GM08714 (cell line): ENCODE measurements around the gene PGS1.

Experiments used
- H3K4me3 ChIP-seq: fragments of 200-500 bp; sonication (Bioruptor generic); 2 replicates; pipeline ENCODE4 v1.5.1; 2014; ENCODE audit warnings: mild to moderate bottlenecking, low read length, inconsistent platforms
- ZNF274 ChIP-seq: IDR thresholded peaks from 2 replicates; pipeline ENCODE4 v1.6.1; 2012; ENCODE audit warnings: mild to moderate bottlenecking, low read depth, low read length

Gene PGS1

DNA sequence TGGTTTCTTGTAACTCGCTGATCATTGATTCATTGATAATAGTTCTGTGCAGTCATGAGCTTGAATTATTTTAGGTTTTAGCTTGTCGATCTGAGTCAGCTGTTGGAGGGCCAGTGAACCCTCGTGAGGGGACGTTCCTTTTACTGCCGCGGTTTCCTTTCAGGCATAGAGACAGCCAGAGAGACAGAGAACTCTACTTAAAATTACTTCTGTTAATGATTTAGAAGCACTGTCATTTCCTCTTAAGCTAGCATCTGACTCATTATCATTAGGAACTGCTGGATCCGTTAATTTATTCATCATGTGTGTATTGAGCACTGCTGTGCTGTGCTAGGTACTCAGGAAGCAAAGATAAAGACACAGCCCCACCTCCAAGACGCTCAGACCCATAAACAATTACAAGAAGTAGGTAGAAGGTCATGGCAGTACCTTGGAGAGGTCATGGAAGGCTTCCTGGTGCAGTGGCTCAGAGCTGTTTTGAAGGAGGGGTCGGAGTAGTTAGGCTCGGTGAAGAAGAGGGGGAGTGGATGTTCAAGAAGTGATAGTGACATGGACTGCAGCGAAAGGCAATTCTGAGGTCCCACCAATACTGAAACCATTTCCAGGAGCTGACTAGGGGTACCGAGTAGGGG lies 3.3 kb downstream of the PGS1 start:
- peak overlapping the region; percentile 46; the same call in 1 of the 2 replicates for H3K4me3 ChIP-seq
- TF ChIP-seq ZNF274, result no peak

DNA sequence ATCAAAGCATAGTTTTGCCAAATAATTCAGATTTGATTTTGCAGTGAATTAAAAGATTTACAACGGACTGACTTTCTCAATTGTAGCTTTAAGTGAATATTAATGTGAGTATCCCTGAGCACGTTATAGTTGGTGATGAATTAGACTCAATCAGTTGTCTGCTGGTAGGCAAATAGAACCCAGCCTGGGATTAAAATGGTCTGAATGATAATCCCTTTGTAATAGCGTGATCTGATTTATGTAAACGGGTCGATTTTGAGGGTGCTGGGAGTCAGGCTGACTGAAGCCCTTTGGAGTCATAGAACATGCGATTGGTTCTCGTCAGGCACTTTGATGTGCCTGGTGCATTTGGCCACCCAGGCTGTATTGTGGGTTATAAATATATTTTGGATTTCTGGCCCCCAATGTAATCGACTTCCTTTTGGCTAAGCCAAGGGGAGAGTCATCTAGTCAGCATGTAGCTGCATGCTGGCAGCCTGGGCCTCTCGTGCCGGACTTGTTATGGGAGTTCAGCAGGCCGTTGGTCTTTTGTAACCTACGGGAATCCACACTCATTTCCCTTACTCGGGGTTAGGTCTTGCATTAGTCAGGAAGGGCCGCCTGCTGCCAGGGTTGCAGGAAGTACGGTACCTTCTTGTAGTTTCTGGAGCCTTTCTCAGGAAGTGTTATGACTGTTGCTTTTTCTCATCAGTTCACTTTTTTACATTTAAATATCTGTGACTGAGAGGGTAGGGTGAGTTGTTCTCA lies 5.4 kb downstream of the PGS1 start:
- no peak for TF ChIP-seq ZNF274
- peak overlapping the region; percentile 13; the same call in 1 of the 2 replicates for H3K4me3 ChIP-seq

DNA sequence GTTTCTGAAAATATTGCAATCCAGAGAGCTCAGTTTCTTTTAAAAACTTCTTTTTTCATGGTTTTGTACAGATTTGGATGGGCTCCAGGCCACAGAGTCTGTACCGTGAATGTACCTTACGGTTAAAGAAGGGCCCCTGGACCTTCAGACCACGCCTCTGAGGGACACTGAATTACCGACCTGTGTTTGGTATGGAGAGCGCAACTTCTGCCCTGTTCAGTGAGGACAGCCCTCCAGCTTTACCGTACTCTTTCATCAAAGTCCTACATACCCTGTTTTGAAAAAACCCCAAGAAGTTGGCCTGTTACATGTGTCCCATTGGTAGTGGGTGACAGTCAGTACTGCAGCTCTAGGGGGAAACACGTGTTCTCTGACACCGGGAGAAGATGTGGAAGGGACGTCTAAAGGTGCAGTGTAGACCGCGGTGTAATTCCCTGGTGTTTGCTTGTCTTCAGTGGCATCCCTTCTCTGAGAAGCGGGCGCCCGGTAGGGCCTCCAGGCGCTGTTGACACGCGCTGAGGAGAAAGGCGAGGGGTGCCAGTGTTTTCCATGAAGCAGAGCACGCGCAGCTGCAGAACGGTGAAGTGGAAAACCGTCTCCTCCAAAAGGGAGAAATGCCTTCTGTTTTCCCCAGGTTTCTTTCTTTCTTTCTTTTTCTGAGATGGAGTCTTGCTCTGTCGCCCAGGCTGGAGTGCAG lies 6.2 kb downstream of the PGS1 start:
- peak overlapping the region; percentile 9; the same call in 1 of the 2 replicates for H3K4me3 ChIP-seq
- TF ChIP-seq ZNF274, result no peak

DNA sequence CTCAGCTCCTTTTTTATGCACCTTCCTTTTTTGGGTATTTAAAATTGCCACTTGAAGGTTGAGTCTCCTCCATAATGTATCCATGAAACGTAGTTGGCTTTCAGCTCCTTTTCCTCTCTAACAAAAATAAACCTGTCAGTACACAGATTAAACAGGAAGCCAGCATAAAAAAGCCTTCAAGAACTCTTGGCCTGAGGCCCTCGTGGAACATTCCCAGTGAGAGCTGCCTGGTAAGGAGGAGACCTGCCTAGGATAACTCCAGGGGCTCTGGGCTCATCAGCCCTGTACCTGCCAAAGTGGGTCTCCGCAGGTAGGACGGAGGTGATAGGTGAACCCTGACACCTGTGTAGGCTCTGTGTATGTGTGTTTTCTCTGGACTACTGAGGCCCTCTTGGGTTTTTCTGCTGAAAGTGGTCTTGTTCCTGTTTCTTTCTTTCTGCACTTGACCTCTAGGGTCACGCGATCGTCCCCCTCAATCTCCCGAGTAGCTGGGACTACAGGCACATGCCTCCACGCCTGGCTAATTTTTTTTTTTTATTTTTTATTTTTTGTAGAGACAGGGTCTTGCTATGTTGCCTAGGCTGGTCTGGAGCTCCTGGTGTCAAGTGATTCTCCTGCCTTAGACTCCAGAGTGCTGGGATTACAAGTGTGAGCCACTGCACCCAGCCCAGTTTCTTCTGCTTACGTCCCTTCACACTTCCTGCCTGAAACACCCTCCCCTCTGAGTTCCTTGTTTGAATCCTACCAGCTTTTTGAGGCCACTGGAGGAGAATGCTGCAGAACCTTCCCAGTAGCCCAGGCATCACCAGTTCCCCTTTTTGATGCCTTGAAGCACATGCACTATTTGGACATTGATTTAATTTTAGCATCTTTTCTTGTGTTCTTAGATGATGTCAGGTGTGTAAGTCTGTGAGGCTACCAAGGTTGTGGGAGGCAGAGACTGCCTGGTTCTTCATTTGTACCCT lies 9.8 kb downstream of the PGS1 start:
- no peak for TF ChIP-seq ZNF274
- H3K4me3 ChIP-seq, result peak overlapping the region; percentile 28; the same call in 1 of the 2 replicates

DNA sequence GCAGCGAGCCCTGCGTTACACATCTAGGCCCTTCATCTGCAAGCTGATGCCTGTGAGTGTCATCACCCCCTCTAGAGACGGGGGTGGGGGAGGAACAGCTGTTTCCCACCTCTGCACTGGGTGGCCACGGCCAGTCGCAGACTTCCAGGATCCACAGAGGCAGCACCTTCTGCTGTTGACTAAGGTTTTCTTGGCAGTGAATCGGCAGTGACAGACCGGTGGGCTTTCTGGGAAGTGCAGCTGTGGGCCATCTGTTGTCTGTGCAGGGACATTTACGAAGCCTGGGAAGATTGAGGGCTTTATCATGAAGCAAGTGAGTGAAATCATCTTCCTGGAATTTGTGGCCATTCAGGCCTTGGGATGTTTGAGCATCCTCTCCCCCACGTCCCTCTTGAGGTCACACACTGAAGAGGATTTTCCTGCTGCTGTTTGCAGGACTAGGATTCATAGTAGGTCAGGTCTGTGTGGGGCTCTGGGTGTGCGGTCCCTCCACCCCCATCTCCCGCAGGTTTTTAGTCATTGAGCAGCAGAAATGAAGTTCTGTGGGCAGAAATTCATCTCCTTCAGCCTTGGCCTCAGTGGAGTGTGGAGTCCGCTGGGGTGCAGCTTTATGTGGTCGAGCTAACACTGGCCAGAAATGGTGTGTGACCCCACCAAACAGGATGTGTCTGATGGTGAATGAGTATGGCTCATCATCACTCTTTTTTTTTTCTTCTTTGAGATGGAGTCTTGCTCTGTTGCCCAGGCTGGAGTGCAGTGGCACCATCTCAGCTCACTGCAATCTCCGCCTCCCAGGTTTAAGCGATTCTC lies 12.0 kb downstream of the PGS1 start:
- no peak overlapping the region for H3K4me3 ChIP-seq
- no peak for TF ChIP-seq ZNF274

DNA sequence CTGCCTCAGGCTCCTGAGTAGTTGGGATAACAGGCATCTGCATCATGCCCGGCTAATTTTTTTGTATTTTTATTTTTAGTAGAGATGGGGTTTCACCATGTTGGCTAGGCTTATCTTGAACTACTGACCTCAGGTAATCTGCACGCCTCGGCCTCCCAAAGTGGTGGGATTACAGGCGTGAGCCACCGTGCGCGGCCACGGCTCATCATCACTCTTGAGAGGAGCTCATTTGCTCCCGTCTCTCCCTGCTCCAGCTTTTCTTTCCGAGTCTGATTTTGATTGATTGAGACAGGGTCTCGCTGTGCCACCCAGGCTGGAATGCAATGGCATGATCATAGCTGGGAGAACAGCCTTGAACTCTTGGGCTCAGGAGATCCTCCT lies 12.6 kb downstream of the PGS1 start:
- no peak for TF ChIP-seq ZNF274

DNA sequence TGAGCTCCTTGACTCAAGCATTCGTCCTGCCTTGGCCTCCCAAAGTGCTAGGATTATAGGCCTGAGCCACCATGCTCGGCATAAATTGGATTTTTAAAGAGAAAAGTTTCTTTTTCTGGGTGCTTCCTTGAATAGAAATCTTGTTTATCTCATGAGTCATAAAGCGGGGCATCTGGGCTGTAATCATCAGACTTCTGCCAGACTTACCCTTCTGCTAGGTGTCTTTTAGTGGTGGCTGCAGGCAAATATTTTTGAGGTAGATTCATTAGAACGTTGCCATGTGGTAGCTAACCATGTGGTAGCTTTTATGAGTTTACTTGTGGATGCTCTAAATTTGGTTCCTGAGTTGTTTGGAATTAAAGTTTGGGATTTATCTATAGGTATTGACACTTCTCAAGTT lies 13.4 kb downstream of the PGS1 start:
- H3K4me3 ChIP-seq, result no peak overlapping the region
- no peak for TF ChIP-seq ZNF274

More for the DNA sequence above, 12.6 kb downstream of the PGS1 start:
- no peak overlapping the region for H3K4me3 ChIP-seq

- TF ChIP-seq ZNF274, result no peak
- H3K4me3 ChIP-seq, result no peak overlapping the region
Observed at GRCh38 chr17:78392295-78392694, 13.8 kb downstream of the PGS1 start.

DNA sequence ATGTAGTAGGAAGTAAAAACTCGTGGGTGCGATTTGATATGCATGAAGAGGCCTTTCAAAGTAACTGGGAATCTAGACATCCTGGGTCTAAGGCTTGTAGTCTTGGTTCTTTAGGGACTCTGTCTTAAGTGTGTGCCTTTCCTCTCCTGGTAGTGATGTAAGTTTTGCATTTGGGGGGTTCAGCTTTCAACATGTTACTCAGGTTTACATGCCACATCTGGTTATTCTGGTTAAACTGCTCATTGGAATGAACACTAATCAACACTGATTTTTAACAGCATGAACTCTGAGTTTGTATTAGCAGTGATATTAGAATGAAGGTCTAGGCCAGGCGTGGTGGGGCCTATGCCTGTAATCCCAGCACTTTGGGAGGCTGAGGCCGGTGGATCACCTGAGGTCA lies 15.1 kb downstream of the PGS1 start:
- TF ChIP-seq ZNF274, result no peak
- H3K4me3 ChIP-seq, result no peak overlapping the region

DNA sequence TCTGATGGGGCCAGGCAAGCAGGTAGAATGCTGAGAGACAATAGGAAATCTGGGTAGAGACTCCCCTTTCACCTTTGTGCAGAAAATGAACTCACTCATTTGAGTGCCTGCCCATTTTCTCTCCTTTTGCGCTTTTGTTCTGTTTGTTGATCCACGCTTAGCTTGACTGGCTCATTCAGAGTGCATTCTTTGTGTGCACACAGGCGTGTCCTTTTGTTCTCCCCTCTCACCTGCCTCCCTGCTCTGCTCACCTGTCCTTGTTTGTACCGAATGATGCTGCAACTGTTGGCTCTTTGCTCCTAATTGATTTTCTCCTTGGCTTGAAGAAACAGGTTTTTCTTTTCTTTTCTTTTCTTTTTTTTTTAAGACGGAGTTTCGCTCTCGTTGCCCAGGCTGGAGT lies 15.8 kb downstream of the PGS1 start:
- no peak for TF ChIP-seq ZNF274

DNA sequence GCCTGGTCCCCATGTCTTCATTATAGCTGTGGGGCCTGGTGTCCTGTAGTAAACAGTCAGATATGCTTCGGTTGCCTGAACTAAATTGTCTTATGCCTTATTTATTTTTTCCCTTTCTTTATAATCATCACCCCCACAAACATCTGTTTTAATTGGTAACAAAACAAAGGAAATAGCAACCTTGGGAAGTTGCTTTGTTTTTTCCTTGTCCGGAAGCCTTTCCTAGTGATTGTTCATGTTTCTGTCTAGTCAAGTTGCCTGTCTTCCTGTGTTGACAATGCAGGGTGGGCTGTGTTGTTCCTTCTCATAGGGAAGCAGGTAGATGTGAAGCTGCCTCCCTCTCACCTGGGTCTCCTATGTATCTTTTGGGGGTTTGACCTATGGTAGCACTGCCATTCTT lies 16.7 kb downstream of the PGS1 start:
- TF ChIP-seq ZNF274, result no peak

More for the DNA sequence above, 15.8 kb downstream of the PGS1 start:
- H3K4me3 ChIP-seq, result no peak overlapping the region

GRCh38 chr17:78396441-78397337 lies 18.2 kb downstream of the PGS1 start:
- no peak overlapping the region for H3K4me3 ChIP-seq
- TF ChIP-seq ZNF274, result no peak

More for the DNA sequence above, 16.7 kb downstream of the PGS1 start:
- H3K4me3 ChIP-seq, result no peak overlapping the region
